ENCODE results near the gene ATP5PD. TPM values are rescaled to one million over a fixed set of nuclear protein-coding genes. Genes with fewer than 3 reads are reported as not detected.

Gene ATP5PD
- total and polyA plus RNA-seq, 10 donors = 124 to 312 (median 153) TPM

DNA sequence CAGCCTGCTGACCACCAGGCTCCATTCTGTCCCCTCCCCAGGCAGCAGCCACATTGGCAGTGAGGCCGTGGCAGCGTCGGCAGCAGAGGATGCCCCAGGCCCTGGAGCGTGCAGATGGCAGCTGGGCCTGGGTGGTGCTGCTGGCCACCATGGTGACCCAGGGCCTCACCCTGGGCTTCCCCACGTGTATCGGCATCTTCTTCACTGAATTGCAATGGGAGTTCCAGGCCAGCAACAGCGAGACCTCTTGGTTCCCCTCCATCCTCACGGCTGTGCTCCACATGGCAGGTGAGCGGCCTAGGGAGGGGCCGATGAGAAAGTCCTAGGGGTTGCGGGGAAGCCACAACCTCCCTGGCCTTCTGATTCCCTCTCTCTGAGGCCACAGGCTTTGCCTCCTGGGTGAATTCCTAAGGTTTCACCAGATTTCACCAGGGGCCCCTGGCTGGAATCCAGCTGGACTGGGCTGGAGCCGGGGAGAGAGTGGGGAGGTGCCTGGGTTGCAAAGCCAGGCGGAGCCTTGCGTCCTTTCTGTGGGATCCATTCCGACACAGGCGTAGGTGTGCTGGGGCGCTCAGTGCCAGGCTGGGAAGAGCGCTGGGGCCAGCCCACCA, 46.9 kb upstream of the ATP5PD start:
- intact Hi-C loops (cut with DNase I; ENCODE audit: low total_unique reads) = no loop called here
- Histone ChIP-seq H3K9me3 (no peaks in the 10 kb centered on the region), H3K4me3 (no peak overlapping the region), H3K4me1 (peaks cover 19 to 86% (median 61%) of the 10 kb centered on the region in 6 donors), H3K27ac (peak overlapping the region in 3 of 8 donors; percentile 34 to 66 (median 63)), H3K36me3 (peaks cover 0 to 31% (median under 1%) of the 10 kb centered on the region in 6 donors), H3K27me3 (replicated peaks in 1 of 7) (no peaks in the 10 kb centered on the region)
- 89 to 95% (median 94%) methylated on average over 12 to 18 of the region's 18 CpGs for WGBS, 5 donors
- TF ChIP-seq, protein P1, sequence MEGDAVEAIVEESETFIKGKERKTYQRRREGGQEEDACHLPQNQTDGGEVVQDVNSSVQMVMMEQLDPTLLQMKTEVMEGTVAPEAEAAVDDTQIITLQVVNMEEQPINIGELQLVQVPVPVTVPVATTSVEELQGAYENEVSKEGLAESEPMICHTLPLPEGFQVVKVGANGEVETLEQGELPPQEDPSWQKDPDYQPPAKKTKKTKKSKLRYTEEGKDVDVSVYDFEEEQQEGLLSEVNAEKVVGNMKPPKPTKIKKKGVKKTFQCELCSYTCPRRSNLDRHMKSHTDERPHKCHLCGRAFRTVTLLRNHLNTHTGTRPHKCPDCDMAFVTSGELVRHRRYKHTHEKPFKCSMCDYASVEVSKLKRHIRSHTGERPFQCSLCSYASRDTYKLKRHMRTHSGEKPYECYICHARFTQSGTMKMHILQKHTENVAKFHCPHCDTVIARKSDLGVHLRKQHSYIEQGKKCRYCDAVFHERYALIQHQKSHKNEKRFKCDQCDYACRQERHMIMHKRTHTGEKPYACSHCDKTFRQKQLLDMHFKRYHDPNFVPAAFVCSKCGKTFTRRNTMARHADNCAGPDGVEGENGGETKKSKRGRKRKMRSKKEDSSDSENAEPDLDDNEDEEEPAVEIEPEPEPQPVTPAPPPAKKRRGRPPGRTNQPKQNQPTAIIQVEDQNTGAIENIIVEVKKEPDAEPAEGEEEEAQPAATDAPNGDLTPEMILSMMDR (IDR thresholded peaks at IDR 0.05 in 8 of 11, conservative IDR thresholded peaks at IDR 0.05 in 3 of 11) = no peak
- TF ChIP-seq POLR2A (IDR thresholded peaks at IDR 0.05) = no peak
- no peak for TF ChIP-seq POLR2AphosphoS5 (IDR thresholded peaks at IDR 0.05)
- no peak for DNase-seq

DNA sequence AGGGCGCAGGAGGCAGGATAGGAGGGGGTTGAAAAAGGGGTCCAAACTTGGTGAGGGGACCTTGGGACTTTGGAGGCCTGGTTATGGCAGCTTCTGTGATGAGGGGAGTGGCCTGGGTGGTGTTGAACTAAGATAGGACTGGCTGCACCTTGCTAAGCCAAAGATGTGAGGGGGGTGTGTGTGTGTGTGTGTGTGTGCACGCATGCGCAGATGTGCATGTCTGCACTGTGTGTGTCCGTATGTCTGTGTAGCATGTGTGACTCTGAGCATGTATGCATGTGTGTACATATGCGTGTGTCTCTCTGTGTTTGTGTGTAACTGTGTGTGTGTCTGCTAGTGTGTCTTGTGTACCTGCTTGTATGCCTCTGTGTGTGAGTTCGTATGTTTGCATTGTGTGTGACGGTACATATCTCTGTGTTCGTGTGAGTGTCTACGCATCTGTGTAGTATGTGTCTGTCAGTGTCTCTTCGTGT, 45.1 kb upstream of the ATP5PD start:
- Histone ChIP-seq H3K27ac (peak overlapping the region in 2 of 8 donors; percentile 47 to 70), H3K4me1 (peaks cover 31 to 97% (median 77%) of the 10 kb centered on the region in 6 donors)

DNA sequence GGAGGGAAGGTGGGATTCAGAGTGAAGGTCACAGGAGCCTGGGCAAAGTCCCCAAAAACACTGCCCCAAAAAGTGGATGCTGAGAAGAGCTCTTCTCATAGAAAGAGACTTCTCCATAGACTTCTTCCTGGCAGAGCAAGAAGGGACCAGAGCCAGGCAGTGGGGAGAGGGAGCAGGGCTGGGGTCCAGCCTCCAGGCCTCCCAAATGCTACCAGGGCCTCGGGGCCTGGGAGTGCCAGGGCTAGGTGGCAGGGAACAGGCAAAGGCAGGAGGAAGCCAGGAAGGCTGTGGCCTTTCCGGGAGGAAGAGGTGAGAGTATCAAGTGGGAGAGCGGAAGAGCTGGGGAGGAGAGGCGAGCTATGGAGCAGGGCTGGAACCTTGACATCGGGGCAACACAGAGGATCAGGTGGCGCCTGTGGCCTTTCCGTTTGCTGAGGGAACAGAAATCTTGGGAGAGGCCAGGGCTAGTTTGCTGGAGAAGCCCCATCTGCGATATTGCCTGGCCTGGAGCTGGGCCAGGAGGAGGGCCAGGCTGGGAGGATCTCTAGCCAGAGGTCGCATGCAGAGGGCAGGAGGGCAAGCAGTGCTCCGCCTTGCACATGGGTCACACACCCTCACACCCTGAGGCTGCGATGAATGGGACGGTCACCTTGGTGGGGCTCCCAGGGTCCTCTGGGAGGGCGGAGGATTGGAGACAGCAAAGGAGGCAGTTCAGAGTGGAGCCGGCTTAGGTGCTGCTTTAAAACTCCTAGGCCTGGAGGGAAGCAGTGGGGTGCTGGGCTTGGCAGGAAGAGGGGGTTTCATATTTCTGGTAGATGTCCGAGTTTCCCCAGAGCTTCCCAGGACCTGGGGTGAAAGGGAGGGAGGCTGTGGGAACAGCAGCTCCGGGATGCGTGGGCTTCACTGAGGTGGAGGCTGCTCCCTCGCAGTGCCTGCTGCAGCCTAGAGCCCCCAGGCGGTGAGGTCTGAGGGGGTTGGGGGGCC, 44.4 kb upstream of the ATP5PD start:
- Histone ChIP-seq H3K9me3 (no peaks in the 10 kb centered on the region), H3K4me1 (peaks cover 31 to 96% (median 75%) of the 10 kb centered on the region in 6 donors), H3K27me3 (replicated peaks in 1 of 7) (no peaks in the 10 kb centered on the region), H3K27ac (peak overlapping the region in 5 of 8 donors; percentile 42 to 70 (median 51)), H3K4me3 (peak overlapping the region in 1 of 8 donors; percentile 11), H3K36me3 (peaks cover 0 to 18% (median 0%) of the 10 kb centered on the region in 6 donors)
- TF ChIP-seq POLR2A (IDR thresholded peaks at IDR 0.05) (no peak), POLR2AphosphoS5 (IDR thresholded peaks at IDR 0.05) (peak; percentile 57 to 79 (median 76))
- TF ChIP-seq, protein P1 (IDR thresholded peaks at IDR 0.05 in 8 of 11, conservative IDR thresholded peaks at IDR 0.05 in 3 of 11) = no peak
- peak; percentile 78 for DNase-seq
- WGBS, 5 donors = 41 to 78% (median 69%) methylated on average over 18 to 19 of the region's 19 CpGs
- intact Hi-C loops (cut with DNase I; ENCODE audit: low total_unique reads) = no loop called here

More for the DNA sequence above, 45.1 kb upstream of the ATP5PD start:
- H3K27me3 ChIP-seq (replicated peaks in 1 of 7) = no peaks in the 10 kb centered on the region
- no peaks in the 10 kb centered on the region for H3K9me3 ChIP-seq
- intact Hi-C loops (cut with DNase I; ENCODE audit: low total_unique reads) = no loop called here
- DNase-seq = no peak
- 82 to 89% (median 86%) methylated on average over 8 to 10 of the region's 10 CpGs for WGBS, 5 donors
- H3K4me3 ChIP-seq = no peak overlapping the region
- H3K36me3 ChIP-seq = peaks cover 0 to 18% (median 0%) of the 10 kb centered on the region in 6 donors
- TF ChIP-seq POLR2A (IDR thresholded peaks at IDR 0.05) (no peak), POLR2AphosphoS5 (IDR thresholded peaks at IDR 0.05) (no peak)
- TF ChIP-seq, protein P1 (IDR thresholded peaks at IDR 0.05 in 8 of 11, conservative IDR thresholded peaks at IDR 0.05 in 3 of 11) = no peak

Data from spleen (tissue), 11 donors.